ENCODE results near the gene PIGL. TPM values are rescaled to one million over a fixed set of nuclear protein-coding genes. Genes with fewer than 3 reads are reported as not detected.

The PIGL gene
- total and polyA plus RNA-seq, 2 donors (not counting 3 experiments of a cell fraction or from before 2014, with no cell fraction given), result 28.6 to 40.8 TPM

DNA sequence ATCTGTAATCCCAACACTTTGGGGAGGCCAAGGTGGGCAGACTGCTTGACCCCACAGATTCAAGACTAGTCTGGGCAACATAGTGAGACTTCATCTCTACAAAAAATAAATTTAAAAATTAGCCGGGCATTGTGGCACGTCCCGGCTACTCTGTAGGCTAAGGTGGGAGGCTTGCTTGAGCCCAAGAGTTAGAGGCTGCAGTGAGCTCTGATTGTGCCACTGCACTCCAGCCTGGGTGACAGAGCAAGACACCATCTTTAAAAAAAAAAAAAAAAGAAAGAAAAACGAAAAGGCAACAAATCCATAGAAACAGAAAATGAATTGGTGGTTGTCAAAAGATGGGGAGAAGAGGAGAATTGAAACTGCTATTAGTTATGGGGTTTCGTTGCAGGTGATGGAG lies 29.4 kb upstream of the PIGL start:
- Histone ChIP-seq H3K4me2 (ENCODE audit: insufficient read depth, low read length) (no peak overlapping the region), H3K4me3 (replicated peaks in 1 of 3; ENCODE audit: insufficient read depth in 1 of 3, low read depth in 1 of 3, low read length in 3 of 3) (no peak overlapping the region), H4K20me1 (replicated peaks; ENCODE audit: control insufficient read depth, extremely low read depth, insufficient read depth, low read length) (no peaks in the 10 kb centered on the region), H3K9ac (replicated peaks; ENCODE audit: extremely low read depth, insufficient read depth, low read length) (no peak overlapping the region), H3K27ac (ENCODE audit: insufficient read depth, low read depth, low read length) (no peak overlapping the region), H3K9me1 (replicated peaks; ENCODE audit: control insufficient read depth, extremely low read depth, insufficient read depth, low read length) (no peaks in the 10 kb centered on the region), H3K36me3 (ENCODE audit: control insufficient read depth in 2 of 2, extremely low read depth in 1 of 2, insufficient read depth in 2 of 2, low read length in 2 of 2) (peaks cover 0 to 16% of the 10 kb centered on the region in 2 experiments), H3K79me2 (ENCODE audit: control insufficient read depth, insufficient read depth, low read length) (peaks cover 69% of the 10 kb centered on the region), H2AFZ (ENCODE audit: low read depth, low read length) (no peak overlapping the region), H3K9me3 (replicated peaks; ENCODE audit: control insufficient read depth, insufficient read depth, low read length) (no peaks in the 10 kb centered on the region), H3K4me1 (ENCODE audit: control insufficient read depth, extremely low read depth, insufficient read depth, low read length) (peaks cover 14% of the 10 kb centered on the region), H3K27me3 (ENCODE audit: control insufficient read depth in 2 of 2, insufficient read depth in 2 of 2, low read length in 2 of 2) (no peaks in the 10 kb centered on the region)
- DNase-seq (ENCODE audit: low read depth, low spot score), result no peak
- TF ChIP-seq EZH2 (IDR thresholded peaks at IDR 0.05; ENCODE audit: borderline replicate concordance, low read depth, low read length, severe bottlenecking) (no peak), GATA2 (IDR thresholded peaks at IDR 0.05; ENCODE audit: insufficient read depth, insufficient read length, low read depth, low read length) (no peak), JUN (IDR thresholded peaks at IDR 0.05; ENCODE audit: borderline replicate concordance, insufficient read depth, insufficient read length, low read depth) (no peak), POLR2AphosphoS5 (IDR thresholded peaks at IDR 0.05; ENCODE audit: insufficient read depth, low read depth, low read length) (no peak), FOS (IDR thresholded peaks at IDR 0.05; ENCODE audit: borderline replicate concordance, insufficient read depth, low read length) (no peak), MYC (IDR thresholded peaks at IDR 0.05; ENCODE audit: low read depth, low read length) (no peak), POLR2A (IDR thresholded peaks at IDR 0.05; ENCODE audit: low read depth, low read length) (no peak)
- TF ChIP-seq, protein P1, sequence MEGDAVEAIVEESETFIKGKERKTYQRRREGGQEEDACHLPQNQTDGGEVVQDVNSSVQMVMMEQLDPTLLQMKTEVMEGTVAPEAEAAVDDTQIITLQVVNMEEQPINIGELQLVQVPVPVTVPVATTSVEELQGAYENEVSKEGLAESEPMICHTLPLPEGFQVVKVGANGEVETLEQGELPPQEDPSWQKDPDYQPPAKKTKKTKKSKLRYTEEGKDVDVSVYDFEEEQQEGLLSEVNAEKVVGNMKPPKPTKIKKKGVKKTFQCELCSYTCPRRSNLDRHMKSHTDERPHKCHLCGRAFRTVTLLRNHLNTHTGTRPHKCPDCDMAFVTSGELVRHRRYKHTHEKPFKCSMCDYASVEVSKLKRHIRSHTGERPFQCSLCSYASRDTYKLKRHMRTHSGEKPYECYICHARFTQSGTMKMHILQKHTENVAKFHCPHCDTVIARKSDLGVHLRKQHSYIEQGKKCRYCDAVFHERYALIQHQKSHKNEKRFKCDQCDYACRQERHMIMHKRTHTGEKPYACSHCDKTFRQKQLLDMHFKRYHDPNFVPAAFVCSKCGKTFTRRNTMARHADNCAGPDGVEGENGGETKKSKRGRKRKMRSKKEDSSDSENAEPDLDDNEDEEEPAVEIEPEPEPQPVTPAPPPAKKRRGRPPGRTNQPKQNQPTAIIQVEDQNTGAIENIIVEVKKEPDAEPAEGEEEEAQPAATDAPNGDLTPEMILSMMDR (IDR thresholded peaks at IDR 0.05; ENCODE audit: extremely low read depth in 1 of 2, insufficient read depth in 1 of 2, low read depth in 1 of 2, low read length in 2 of 2), result no peak
- TF ChIP-seq, protein P2, sequence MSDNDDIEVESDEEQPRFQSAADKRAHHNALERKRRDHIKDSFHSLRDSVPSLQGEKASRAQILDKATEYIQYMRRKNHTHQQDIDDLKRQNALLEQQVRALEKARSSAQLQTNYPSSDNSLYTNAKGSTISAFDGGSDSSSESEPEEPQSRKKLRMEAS (IDR thresholded peaks at IDR 0.05; ENCODE audit: insufficient read depth, insufficient read length), result no peak
- dilution Hi-C loops (cut with MboI; ENCODE audit: extremely low pct_ligation_motif_present, low sequenced_read_pairs), result no loop called here
- POLR2A ChIA-PET, result no interaction called here
- CTCF ChIA-PET, result no interaction called here
- no TSS peak for BruUV-seq (replicated peaks)
- intact Hi-C loops (cut with micrococcal nuclease), result no loop called here
- no peak for FAIRE-seq

All from endothelial cell of umbilical vein (primary cell).